IPS-15b (cell line): ENCODE data around the gene TMEM60.
A peak's percentile ranks its signal among the peaks of the same experiment; 100 is the strongest.

Source experiments
- H3K27me3 ChIP-seq: one replicate; pipeline ENCODE4 v1.6.1; 2013; ENCODE audit warnings: low read length; ENCODE audit not compliant: control insufficient read depth, insufficient read depth
- H3K36me3 ChIP-seq: one replicate; pipeline ENCODE4 v1.6.1; 2013; ENCODE audit warnings: low read length; ENCODE audit not compliant: control insufficient read depth, insufficient read depth
- H3K4me1 ChIP-seq: one replicate; pipeline ENCODE4 v1.6.1; 2013; ENCODE audit warnings: mild to moderate bottlenecking, low read length; ENCODE audit not compliant: control insufficient read depth, insufficient read depth
- H3K4me3 ChIP-seq: one replicate; pipeline ENCODE4 v1.5.1; 2013; ENCODE audit warnings: low read depth, low read length
- H3K9ac ChIP-seq: one replicate; pipeline ENCODE4 v1.6.1; 2013; ENCODE audit warnings: low read depth, mild to moderate bottlenecking, low read length
- H3K9me3 ChIP-seq: one replicate; pipeline ENCODE4 v1.6.1; 2013; ENCODE audit warnings: mild to moderate bottlenecking, low read length; ENCODE audit not compliant: control insufficient read depth, insufficient read depth

Gene TMEM60

DNA sequence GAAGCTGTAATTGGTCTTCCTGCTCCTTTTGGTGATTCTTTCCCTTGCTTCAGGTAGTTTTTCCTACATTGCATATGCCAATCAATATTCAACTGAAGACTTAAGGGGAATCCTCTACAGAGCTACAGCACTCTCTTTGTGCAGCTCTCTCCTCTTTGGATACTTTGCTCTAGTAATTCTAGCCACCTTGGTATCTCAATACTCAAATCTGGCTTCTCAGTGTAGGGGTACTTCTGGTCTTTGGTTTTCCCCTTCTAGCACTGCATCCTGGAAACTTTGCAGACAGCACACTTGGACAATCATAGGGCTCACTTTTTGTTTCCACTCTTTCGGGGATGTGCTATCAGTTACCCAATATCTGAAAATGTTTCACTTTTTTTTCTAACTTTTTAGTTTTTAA is 10.3 kb upstream of the TMEM60 start:
- H3K4me3 ChIP-seq = no peak overlapping the region
- no peaks in the 10 kb centered on the region for H3K27me3 ChIP-seq
- H3K9ac ChIP-seq = no peak overlapping the region
- no peaks in the 10 kb centered on the region for H3K9me3 ChIP-seq
- no peaks in the 10 kb centered on the region for H3K4me1 ChIP-seq
- H3K36me3 ChIP-seq = no peaks in the 10 kb centered on the region

GRCh38 chr7:77806425-77806824 is 8.2 kb upstream of the TMEM60 start:
- no peaks in the 10 kb centered on the region for H3K4me1 ChIP-seq
- H3K4me3 ChIP-seq = no peak overlapping the region
- H3K36me3 ChIP-seq = no peaks in the 10 kb centered on the region
- no peak overlapping the region for H3K9ac ChIP-seq
- no peaks in the 10 kb centered on the region for H3K27me3 ChIP-seq
- H3K9me3 ChIP-seq = no peaks in the 10 kb centered on the region

DNA sequence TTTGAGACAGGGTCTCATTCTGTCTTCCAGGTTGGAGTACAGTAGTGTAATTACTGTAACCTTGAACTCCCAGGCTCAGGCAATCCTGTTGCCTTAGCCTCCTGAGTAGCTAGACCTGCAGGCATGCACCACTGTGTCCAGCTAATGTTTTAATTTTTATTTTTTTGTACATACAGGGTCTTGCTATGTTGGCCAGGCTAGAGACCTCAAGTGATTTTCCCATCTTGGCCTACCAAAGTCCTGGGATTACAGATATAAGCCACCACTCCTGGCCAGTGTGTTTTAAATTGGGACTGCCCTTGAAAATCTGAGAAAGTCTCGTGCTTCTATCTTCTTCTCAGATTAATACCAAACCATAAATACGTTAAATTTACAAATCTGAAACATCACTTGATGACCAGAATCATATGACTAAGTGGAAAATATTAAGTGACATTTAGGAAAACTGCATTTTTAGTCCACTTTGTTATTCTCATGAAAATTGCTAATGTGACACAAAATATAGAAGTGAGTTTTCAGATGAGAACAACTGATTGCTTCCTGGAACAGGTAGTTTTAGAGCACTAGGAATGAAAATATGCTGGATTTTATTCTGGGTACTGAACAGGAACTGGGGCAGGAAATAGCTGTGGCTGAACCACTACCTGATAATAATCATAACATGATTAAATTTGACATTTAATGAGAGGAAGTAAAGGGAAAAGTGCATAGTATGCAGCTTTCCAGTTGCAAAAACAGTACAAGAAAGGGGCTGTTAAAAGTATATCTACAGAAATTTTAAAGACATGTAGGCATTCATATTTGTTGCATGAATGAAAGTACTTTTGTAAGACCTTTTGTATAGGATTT is 4.5 kb upstream of the TMEM60 start:
- Histone ChIP-seq H3K27me3 (no peaks in the 10 kb centered on the region), H3K36me3 (no peaks in the 10 kb centered on the region), H3K4me3 (no peak overlapping the region), H3K9me3 (no peaks in the 10 kb centered on the region), H3K9ac (no peak overlapping the region), H3K4me1 (peaks cover 3% of the 10 kb centered on the region)

DNA sequence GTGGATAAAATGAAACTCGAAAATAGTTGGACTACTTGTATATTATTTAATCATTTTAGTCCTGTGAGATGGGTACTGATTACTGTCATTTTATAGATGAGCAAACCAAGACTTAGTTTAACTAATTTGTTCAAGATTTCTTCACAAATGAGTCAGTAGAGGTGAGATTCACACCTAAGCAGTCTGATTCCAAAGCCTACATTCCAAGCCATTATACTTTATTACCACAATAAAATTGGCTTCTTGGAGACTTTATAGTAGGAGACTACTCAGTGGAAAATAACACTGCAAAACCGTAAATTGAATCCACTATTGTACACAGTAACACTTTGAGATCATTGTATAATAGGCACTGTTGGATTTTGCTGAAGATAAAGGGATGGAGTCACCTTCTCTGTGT is 2.5 kb upstream of the TMEM60 start:
- Histone ChIP-seq H3K36me3 (no peaks in the 10 kb centered on the region), H3K9me3 (no peaks in the 10 kb centered on the region), H3K4me3 (no peak overlapping the region), H3K4me1 (peaks cover 3% of the 10 kb centered on the region), H3K27me3 (no peaks in the 10 kb centered on the region), H3K9ac (no peak overlapping the region)

DNA sequence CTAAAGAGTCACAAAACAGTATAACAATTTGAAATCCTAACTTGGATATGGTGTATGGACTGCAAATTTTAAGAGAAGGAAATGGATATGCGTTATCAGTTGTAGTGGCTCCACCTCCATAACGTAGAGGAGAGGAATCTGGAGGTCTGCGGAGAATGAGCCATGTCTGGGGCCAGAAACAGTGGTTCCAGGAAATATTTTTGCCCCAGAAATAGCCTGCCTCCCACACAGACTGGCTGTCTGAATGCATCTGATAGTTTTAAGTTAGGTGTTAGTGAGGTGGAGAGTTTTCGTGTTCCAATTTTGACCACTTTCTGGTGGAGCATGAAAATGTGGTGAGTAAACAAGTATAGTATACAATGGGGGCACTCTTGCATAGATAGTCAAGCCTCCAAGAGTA is 1.9 kb upstream of the TMEM60 start:
- no peaks in the 10 kb centered on the region for H3K27me3 ChIP-seq
- H3K9ac ChIP-seq = no peak overlapping the region
- no peaks in the 10 kb centered on the region for H3K9me3 ChIP-seq
- H3K4me1 ChIP-seq = peaks cover 3% of the 10 kb centered on the region
- no peak overlapping the region for H3K4me3 ChIP-seq
- no peaks in the 10 kb centered on the region for H3K36me3 ChIP-seq

DNA sequence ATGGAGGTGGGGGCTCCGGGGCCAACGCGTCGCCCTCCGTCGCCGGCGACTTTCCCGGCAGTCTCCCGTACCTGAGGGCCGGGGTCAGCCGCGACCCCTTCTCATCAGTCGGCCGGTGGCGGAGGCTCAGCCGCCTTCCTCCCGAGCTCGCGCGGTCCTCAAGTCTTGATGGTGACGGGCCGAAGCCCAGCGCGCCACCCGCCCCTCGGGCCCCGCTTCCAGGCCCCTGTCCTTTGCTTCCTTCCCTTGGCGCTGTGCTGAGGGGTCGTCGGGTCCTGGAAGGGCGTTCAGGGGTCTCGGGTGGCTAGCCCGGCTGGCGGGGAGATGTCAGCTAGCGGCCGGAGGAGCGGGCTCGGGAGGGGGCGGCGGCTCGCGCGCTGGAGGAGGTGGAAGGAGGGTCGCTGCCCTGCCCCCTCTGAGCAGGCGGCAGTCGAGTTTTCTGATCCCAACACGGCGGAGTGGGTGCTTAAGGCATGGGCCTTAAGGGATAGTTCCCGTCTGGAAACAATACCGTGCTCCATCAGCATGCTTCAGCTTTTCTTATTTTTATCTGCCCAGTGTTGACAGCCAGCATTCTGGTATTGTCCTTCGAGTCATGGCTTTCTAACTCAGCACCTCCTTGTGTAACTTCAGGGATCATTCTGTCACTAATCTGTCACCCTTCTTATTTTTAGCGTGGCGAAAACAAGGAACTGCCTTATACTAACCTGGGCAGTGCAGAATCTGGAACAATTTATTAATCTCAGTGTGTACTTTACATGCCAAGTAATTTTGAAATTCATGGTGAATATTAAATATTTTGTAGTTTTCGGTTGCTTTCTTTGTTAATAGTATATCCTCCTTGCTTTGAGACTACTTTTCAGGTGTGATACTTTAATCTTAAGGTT is 1.1 kb upstream of the TMEM60 start:
- H3K9me3 ChIP-seq = no peaks in the 10 kb centered on the region
- peak overlapping the region; percentile 43 for H3K9ac ChIP-seq
- peak overlapping the region; percentile 95 for H3K4me3 ChIP-seq
- H3K4me1 ChIP-seq = peaks cover 3% of the 10 kb centered on the region
- H3K36me3 ChIP-seq = no peaks in the 10 kb centered on the region
- H3K27me3 ChIP-seq = no peaks in the 10 kb centered on the region

GRCh38 chr7:77797734-77798393 is 370 bp downstream of the TMEM60 start:
- H3K36me3 ChIP-seq = no peaks in the 10 kb centered on the region
- no peaks in the 10 kb centered on the region for H3K27me3 ChIP-seq
- H3K9me3 ChIP-seq = no peaks in the 10 kb centered on the region
- H3K4me3 ChIP-seq = peak overlapping the region; percentile 95
- peak overlapping the region; percentile 89 for H3K9ac ChIP-seq
- peaks cover 3% of the 10 kb centered on the region for H3K4me1 ChIP-seq

- Histone ChIP-seq H3K9ac (no peak overlapping the region), H3K36me3 (no peaks in the 10 kb centered on the region), H3K27me3 (no peaks in the 10 kb centered on the region), H3K4me3 (peak overlapping the region; percentile 95), H3K9me3 (no peaks in the 10 kb centered on the region), H3K4me1 (peaks cover 3% of the 10 kb centered on the region)
Observed at GRCh38 chr7:77796960-77797359, 1.3 kb downstream of the TMEM60 start.

GRCh38 chr7:77796109-77796508 is 2.1 kb downstream of the TMEM60 start:
- Histone ChIP-seq H3K36me3 (no peaks in the 10 kb centered on the region), H3K9me3 (no peaks in the 10 kb centered on the region), H3K4me3 (no peak overlapping the region), H3K27me3 (no peaks in the 10 kb centered on the region), H3K9ac (no peak overlapping the region), H3K4me1 (peaks cover 9% of the 10 kb centered on the region)

GRCh38 chr7:77794000-77794399 is 4.2 kb downstream of the TMEM60 start:
- Histone ChIP-seq H3K4me1 (peaks cover 6% of the 10 kb centered on the region), H3K27me3 (no peaks in the 10 kb centered on the region), H3K36me3 (no peaks in the 10 kb centered on the region), H3K4me3 (no peak overlapping the region), H3K9me3 (no peaks in the 10 kb centered on the region), H3K9ac (no peak overlapping the region)

DNA sequence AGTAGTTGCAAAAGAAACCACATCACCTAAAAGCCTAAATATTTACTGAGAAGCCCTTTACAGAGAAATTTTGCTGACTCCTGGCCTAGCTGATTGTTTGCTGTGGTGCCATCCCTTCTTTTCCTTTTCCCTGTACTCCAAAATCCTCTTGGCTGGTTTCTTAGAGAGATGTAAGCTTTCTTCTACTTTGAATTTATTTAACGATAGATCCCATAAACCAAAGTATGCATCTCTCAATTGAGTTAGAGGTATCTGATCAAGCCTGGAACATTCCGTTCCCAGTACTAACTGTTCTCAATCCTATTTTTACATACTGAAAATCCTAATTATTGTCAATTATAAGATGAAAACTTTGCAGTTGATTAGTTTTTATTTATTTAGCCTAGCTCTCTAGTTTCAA is 6.3 kb downstream of the TMEM60 start:
- Histone ChIP-seq H3K27me3 (no peaks in the 10 kb centered on the region), H3K9me3 (no peaks in the 10 kb centered on the region), H3K9ac (no peak overlapping the region), H3K4me3 (no peak overlapping the region), H3K4me1 (peaks cover 6% of the 10 kb centered on the region), H3K36me3 (no peaks in the 10 kb centered on the region)
